IMR-90 (cell line): ENCODE measurements around the gene MINK1. TPM values are rescaled to one million over a fixed set of nuclear protein-coding genes. Genes with fewer than 3 reads are reported as not detected.

Experiments used
- ATAC-seq: fragments of 200-7000 bp; cut with Tn5 transposase; 2 replicates; pipeline ENCODE4 v1.9.1; 2020; ENCODE audit warnings: low read depth, mild to moderate bottlenecking, moderate library complexity
- BruUV-seq: library from RNA; stranded (reverse); fragments of 400-500 nt; replicated peaks from 2 replicates; lab custom pipeline; 2021; lab: Mats Ljungman, UMichigan
- CTCF ChIA-PET: fragments of 300-600 bp; formaldehyde crosslinking; extraction: SDS; loops from one replicate; lab custom pipeline; 2021; ENCODE audit warnings: antibody characterized with exemption; lab: Yijun Ruan, JAX
- POLR2A ChIA-PET: fragments of 300-600 bp; sonication (Branson Sonifier 250); formaldehyde crosslinking; loops from one replicate; lab custom pipeline; 2022; ENCODE audit warnings: antibody characterized with exemption; ENCODE audit not compliant: unreplicated experiment; lab: Charles Lee
- DNase-seq: peaks from one replicate; pipeline ENCODE4 v3.0.0; 2013
- H2AFZ ChIP-seq: replicated peaks from 2 replicates; pipeline ENCODE3; 2013; ENCODE audit warnings: low read length, mild to moderate bottlenecking; ENCODE audit not compliant: poor library complexity
- H2AK5ac ChIP-seq: 2 replicates; pipeline ENCODE4 v1.6.1; 2013; ENCODE audit warnings: low read depth, low read length, inconsistent platforms
- H2AK9ac ChIP-seq: replicated peaks from 2 replicates; pipeline ENCODE3; 2013; ENCODE audit warnings: mild to moderate bottlenecking, low read depth, low read length, moderate library complexity; ENCODE audit not compliant: poor library complexity
- H2BK120ac ChIP-seq: 2 replicates; pipeline ENCODE4 v1.6.1; 2013; ENCODE audit warnings: low read depth, low read length, inconsistent platforms
- H2BK15ac ChIP-seq: 3 replicates; pipeline ENCODE4 v1.6.1; 2013; ENCODE audit warnings: low read depth, low read length, inconsistent platforms
- H2BK20ac ChIP-seq: 2 replicates; pipeline ENCODE4 v1.6.1; 2013; ENCODE audit warnings: low read depth, mild to moderate bottlenecking, inconsistent platforms, low read length, moderate library complexity
- H2BK5ac ChIP-seq: 2 replicates; pipeline ENCODE4 v1.6.1; 2013; ENCODE audit warnings: mild to moderate bottlenecking, low read depth, low read length, inconsistent platforms; ENCODE audit not compliant: poor library complexity, severe bottlenecking
- H3K14ac ChIP-seq: replicated peaks from 2 replicates; pipeline ENCODE4 v1.6.1; 2013; ENCODE audit warnings: low read depth, low read length, inconsistent platforms
- H3K18ac ChIP-seq: 2 replicates; pipeline ENCODE4 v1.6.1; 2013; ENCODE audit warnings: low read depth, low read length, control low read depth
- H3K23ac ChIP-seq: 2 replicates; pipeline ENCODE4 v1.6.1; 2013; ENCODE audit warnings: low read depth, low read length, inconsistent platforms
- H3K27ac ChIP-seq: 2 replicates; pipeline ENCODE4 v1.5.1; 2013; ENCODE audit warnings: mild to moderate bottlenecking, control low read depth, low read length; ENCODE audit not compliant: insufficient read depth
- H3K27me3 ChIP-seq: 2 replicates; pipeline ENCODE4 v1.6.1; 2013; ENCODE audit warnings: low read length; ENCODE audit not compliant: control insufficient read depth, insufficient read depth
- H3K36me3 ChIP-seq: 2 replicates; pipeline ENCODE4 v1.6.1; 2013; ENCODE audit warnings: low read length, mixed read lengths; ENCODE audit not compliant: control insufficient read depth, insufficient read depth
- H3K4ac ChIP-seq: 2 replicates; pipeline ENCODE4 v1.6.1; 2013; ENCODE audit warnings: low read depth, low read length, inconsistent platforms
- H3K4me1 ChIP-seq: 2 replicates; pipeline ENCODE4 v1.6.1; 2013; ENCODE audit warnings: low read length, mixed read lengths; ENCODE audit not compliant: control insufficient read depth, insufficient read depth
- H3K4me2 ChIP-seq: 2 replicates; pipeline ENCODE4 v1.6.1; 2013; ENCODE audit warnings: low read depth, mild to moderate bottlenecking, control low read depth, low read length, moderate library complexity
- H3K4me3 ChIP-seq: 2 replicates; pipeline ENCODE4 v1.5.1; 2013; ENCODE audit warnings: low read depth, mild to moderate bottlenecking, control low read depth, low read length, moderate library complexity; ENCODE audit not compliant: insufficient read depth
- H3K56ac ChIP-seq: 2 replicates; pipeline ENCODE4 v1.6.1; 2013; ENCODE audit warnings: low read length, inconsistent platforms; ENCODE audit not compliant: insufficient read depth; ENCODE audit errors: extremely low read depth
- H3K79me1 ChIP-seq, 2 experiments: 2 replicates each; pipeline ENCODE4 v1.6.1; 2013; ENCODE audit warnings: low read length in 2 of 2, inconsistent platforms in 1 of 2, low read depth in 1 of 2
- H3K9ac ChIP-seq: 2 replicates; pipeline ENCODE4 v1.6.1; 2013; ENCODE audit warnings: low read depth, low read length, control low read depth
- H3K9me1 ChIP-seq: 2 replicates; pipeline ENCODE4 v1.6.1; 2013; ENCODE audit warnings: low read length, inconsistent platforms; ENCODE audit not compliant: insufficient read depth
- H3K9me3 ChIP-seq: 2 replicates; pipeline ENCODE4 v1.6.1; 2013; ENCODE audit warnings: low read length; ENCODE audit not compliant: control insufficient read depth, insufficient read depth
- H4K20me1 ChIP-seq: 2 replicates; pipeline ENCODE4 v1.6.1; 2013; ENCODE audit warnings: low read length, inconsistent platforms; ENCODE audit not compliant: insufficient read depth
- H4K5ac ChIP-seq: 2 replicates; pipeline ENCODE4 v1.6.1; 2013; ENCODE audit warnings: mild to moderate bottlenecking, low read depth, low read length, control low read depth
- H4K8ac ChIP-seq, 2 experiments: 2 replicates each; pipeline ENCODE4 v1.6.1; 2013; ENCODE audit warnings: low read depth in 2 of 2, low read length in 2 of 2, control low read depth in 1 of 2, inconsistent platforms in 1 of 2
- H4K91ac ChIP-seq: 2 replicates; pipeline ENCODE4 v1.6.1; 2013; ENCODE audit warnings: low read depth, low read length, inconsistent platforms; ENCODE audit not compliant: insufficient read depth
- CEBPB ChIP-seq: IDR thresholded peaks from 2 replicates; pipeline ENCODE4 v1.6.1; 2012; ENCODE audit warnings: low read depth, low read length, improper control_type of control experiment
- CHD1 ChIP-seq: IDR thresholded peaks from 2 replicates; pipeline ENCODE4 v1.6.1; 2012; ENCODE audit warnings: low read depth, low read length, improper control_type of control experiment
- FOS ChIP-seq: fragments of 150-350 bp; IDR thresholded peaks from 2 replicates; pipeline ENCODE4 v1.6.1; 2016; ENCODE audit warnings: low read depth, low read length
- MAFK ChIP-seq: IDR thresholded peaks from 2 replicates; pipeline ENCODE4 v1.6.1; 2012; ENCODE audit warnings: low read depth, low read length, improper control_type of control experiment
- MAZ ChIP-seq: IDR thresholded peaks from 2 replicates; pipeline ENCODE4 v1.6.1; 2012; ENCODE audit warnings: low read depth, mild to moderate bottlenecking, low read length, improper control_type of control experiment, moderate library complexity, borderline replicate concordance
- MXI1 ChIP-seq: IDR thresholded peaks from 2 replicates; pipeline ENCODE4 v1.6.1; 2012; ENCODE audit warnings: low read depth, mild to moderate bottlenecking, low read length, moderate library complexity, borderline replicate concordance
- NFE2L2 ChIP-seq: fragments of 150-350 bp; IDR thresholded peaks from 2 replicates; pipeline ENCODE4 v1.6.1; 2016; ENCODE audit warnings: low read depth, mild to moderate bottlenecking, low read length
- POLR2A ChIP-seq: IDR thresholded peaks from 2 replicates; pipeline ENCODE4 v1.6.1; 2012; ENCODE audit warnings: mild to moderate bottlenecking, low read depth, low read length
- RAD21 ChIP-seq: IDR thresholded peaks from 2 replicates; pipeline ENCODE4 v1.6.1; 2012; ENCODE audit warnings: low read length, improper control_type of control experiment
- RCOR1 ChIP-seq: IDR thresholded peaks from 2 replicates; pipeline ENCODE4 v1.6.1; 2012; ENCODE audit warnings: mild to moderate bottlenecking, low read length, improper control_type of control experiment; ENCODE audit not compliant: insufficient replicate concordance
- RFX5 ChIP-seq: IDR thresholded peaks from 2 replicates; pipeline ENCODE4 v1.8.0; 2012; ENCODE audit warnings: low read depth, mild to moderate bottlenecking, low read length, moderate library complexity
- SMC3 ChIP-seq: fragments of 150-350 bp; IDR thresholded peaks from 2 replicates; pipeline ENCODE4 v1.6.1; 2016; ENCODE audit warnings: low read depth, mild to moderate bottlenecking, antibody characterized with exemption, low read length, moderate library complexity
- WGBS, 2 experiments: methylation state at CpG; one replicate each; pipeline versions ENCODE4 v1.1.5 to v1.1.7; 2013; ENCODE audit warnings: missing lambda C conversion rate in 2 of 2; ENCODE audit not compliant: insufficient read length in 1 of 2; ENCODE audit errors: extremely low coverage in 2 of 2; 5-methylcytosine and 5-hydroxymethylcytosine counted together
- dilution Hi-C: fragments of 300-500 bp; cut with HindIII; formaldehyde crosslinking; loops from one replicate; pipeline ENCODE4 v1.14.3; 2018; ENCODE audit warnings: low sequenced_read_pairs; ENCODE audit not compliant: unreplicated experiment
- in situ Hi-C: fragments of 300-500 bp; cut with MboI; formaldehyde crosslinking; loops from 3 replicates; pipeline ENCODE4 v1.14.3; 2019; ENCODE audit warnings: low sequenced_read_pairs, inconsistent platforms, mixed read lengths
- intact Hi-C: fragments of 100-400 bp; cut with micrococcal nuclease; formaldehyde crosslinking; loops from 2 replicates; pipeline ENCODE4 v1.10.0; 2022
- polyA plus RNA-seq, 3 experiments: library from polyadenylated mRNA; depleted of rRNA; stranded (reverse); fragments of >200 nt; gene quantifications; 2 replicates each; pipeline ENCODE4 v1.2.3, GENCODE V29; 2012; ENCODE audit warnings: low replicate concordance in 1 of 3
- total RNA-seq: library from RNA; depleted of rRNA; stranded (reverse); fragments of >200 nt; gene quantifications from 2 replicates; pipeline ENCODE4 v1.2.3, GENCODE V29; 2012
- TF ChIP-seq, protein P1 (sequence below): fragments of 150-350 bp; IDR thresholded peaks from 2 replicates; pipeline ENCODE4 v1.6.1; 2017; ENCODE audit warnings: mild to moderate bottlenecking, antibody characterized with exemption, low read length, low read depth
- TF ChIP-seq, protein P2 (sequence below): conservative IDR thresholded peaks from 2 replicates; pipeline ENCODE4 v1.5.1; 2012; ENCODE audit warnings: mild to moderate bottlenecking, low read depth, low read length, improper control_type of control experiment

The MINK1 gene
- total and polyA plus RNA-seq, 2 of the 4 experiments (the other 2 are of a cell fraction): 12.2 to 40.9 TPM

DNA sequence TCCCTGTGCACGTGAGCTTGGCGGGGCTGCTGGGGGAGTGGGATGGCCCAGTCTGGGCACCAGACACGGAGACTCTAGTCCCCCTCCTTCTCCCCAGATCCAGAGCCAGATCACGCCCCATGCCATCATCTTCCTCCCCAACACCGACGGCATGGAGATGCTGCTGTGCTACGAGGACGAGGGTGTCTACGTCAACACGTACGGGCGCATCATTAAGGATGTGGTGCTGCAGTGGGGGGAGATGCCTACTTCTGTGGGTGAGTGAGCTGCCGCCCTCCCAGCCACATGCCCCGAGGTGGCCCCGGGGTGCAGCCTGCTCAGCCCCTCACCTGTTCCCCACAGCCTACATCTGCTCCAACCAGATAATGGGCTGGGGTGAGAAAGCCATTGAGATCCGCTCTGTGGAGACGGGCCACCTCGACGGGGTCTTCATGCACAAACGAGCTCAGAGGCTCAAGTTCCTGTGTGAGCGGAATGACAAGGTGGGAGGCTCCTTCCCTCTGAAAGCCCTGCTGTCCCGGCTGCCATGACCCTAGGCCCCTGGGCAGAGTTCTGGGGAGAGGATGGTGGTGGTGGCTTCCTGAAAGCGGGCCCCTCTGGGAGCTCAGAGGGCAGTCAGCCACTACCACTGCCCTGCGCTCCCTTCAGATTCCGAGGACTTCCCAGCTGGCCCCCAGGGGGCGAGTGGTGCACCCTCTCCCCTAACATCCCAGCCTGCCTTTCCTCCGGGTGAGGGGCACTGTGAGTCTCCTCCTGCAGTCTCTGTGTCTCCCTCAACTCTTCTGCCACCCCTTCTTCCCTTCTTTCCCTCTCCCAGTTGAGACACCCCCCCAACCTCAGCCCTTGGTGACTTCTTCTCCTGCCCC is 63.4 kb downstream of the MINK1 start:
- Histone ChIP-seq H3K9ac (no peak overlapping the region), H3K18ac (no peak overlapping the region), H4K91ac (no peak overlapping the region), H4K8ac (no peak overlapping the region), H2BK5ac (no peak overlapping the region), H2AK9ac (no peak overlapping the region), H3K9me3 (no peaks in the 10 kb centered on the region; the same call in 1 of the 2 replicates), H2BK15ac (no peak overlapping the region), H2BK20ac (no peak overlapping the region), H3K27me3 (no peaks in the 10 kb centered on the region), H4K20me1 (no peaks in the 10 kb centered on the region; the same call in 1 of the 2 replicates), H3K9me1 (no peaks in the 10 kb centered on the region), H3K4me3 (no peak overlapping the region), H3K14ac (no peak overlapping the region), H2BK120ac (no peak overlapping the region), H3K27ac (no peak overlapping the region), H3K56ac (no peak overlapping the region), H3K4ac (no peak overlapping the region), H3K36me3 (peaks cover 50% of the 10 kb centered on the region), H3K23ac (no peak overlapping the region), H3K4me1 (no peaks in the 10 kb centered on the region), H3K79me1 (no peaks in the 10 kb centered on the region), H2AFZ (no peak overlapping the region), H4K5ac (no peak overlapping the region), H2AK5ac (no peak overlapping the region), H3K4me2 (no peak overlapping the region)
- 93% methylated on average over 3 of the region's 27 CpGs; no CpG with 5 or more reads in 1 of the 2 experiments for WGBS, 2 experiments
- DNase-seq (no peak), ATAC-seq (no peak)
- ChIA-PET POLR2A (no interaction called here), CTCF (interaction anchor here (1.5 kb wide), 1 partner anchor 107 kb away, joined by 5 read pairs; no protein-coding TSS in a partner anchor)
- in situ Hi-C loops (no loop called here), intact Hi-C loops (no loop called here), dilution Hi-C loops (no loop called here)
- TF ChIP-seq MXI1: no peak
- TF ChIP-seq, protein P1, sequence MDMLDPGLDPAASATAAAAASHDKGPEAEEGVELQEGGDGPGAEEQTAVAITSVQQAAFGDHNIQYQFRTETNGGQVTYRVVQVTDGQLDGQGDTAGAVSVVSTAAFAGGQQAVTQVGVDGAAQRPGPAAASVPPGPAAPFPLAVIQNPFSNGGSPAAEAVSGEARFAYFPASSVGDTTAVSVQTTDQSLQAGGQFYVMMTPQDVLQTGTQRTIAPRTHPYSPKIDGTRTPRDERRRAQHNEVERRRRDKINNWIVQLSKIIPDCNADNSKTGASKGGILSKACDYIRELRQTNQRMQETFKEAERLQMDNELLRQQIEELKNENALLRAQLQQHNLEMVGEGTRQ: no peak
- no peak for TF ChIP-seq FOS
- no peak for TF ChIP-seq CEBPB
- TF ChIP-seq POLR2A: no peak
- TF ChIP-seq MAZ: no peak
- no peak for TF ChIP-seq RCOR1
- TF ChIP-seq SMC3: no peak
- no peak for TF ChIP-seq RFX5
- TF ChIP-seq CHD1: no peak
- TF ChIP-seq, protein P2, sequence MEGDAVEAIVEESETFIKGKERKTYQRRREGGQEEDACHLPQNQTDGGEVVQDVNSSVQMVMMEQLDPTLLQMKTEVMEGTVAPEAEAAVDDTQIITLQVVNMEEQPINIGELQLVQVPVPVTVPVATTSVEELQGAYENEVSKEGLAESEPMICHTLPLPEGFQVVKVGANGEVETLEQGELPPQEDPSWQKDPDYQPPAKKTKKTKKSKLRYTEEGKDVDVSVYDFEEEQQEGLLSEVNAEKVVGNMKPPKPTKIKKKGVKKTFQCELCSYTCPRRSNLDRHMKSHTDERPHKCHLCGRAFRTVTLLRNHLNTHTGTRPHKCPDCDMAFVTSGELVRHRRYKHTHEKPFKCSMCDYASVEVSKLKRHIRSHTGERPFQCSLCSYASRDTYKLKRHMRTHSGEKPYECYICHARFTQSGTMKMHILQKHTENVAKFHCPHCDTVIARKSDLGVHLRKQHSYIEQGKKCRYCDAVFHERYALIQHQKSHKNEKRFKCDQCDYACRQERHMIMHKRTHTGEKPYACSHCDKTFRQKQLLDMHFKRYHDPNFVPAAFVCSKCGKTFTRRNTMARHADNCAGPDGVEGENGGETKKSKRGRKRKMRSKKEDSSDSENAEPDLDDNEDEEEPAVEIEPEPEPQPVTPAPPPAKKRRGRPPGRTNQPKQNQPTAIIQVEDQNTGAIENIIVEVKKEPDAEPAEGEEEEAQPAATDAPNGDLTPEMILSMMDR: no peak
- no peak for TF ChIP-seq NFE2L2
- no peak for TF ChIP-seq MAFK
- TF ChIP-seq RAD21: no peak
- TSS peak; percentile 82 for BruUV-seq
